PC-9 (cell line): Measurements from ENCODE around the gene CNFN. TPM values are rescaled to one million over a fixed set of nuclear protein-coding genes. Genes with fewer than 3 reads are reported as not detected.
"Not testable (repeated sequence)": the region's sequence is repeated elsewhere in the genome, so short reads cannot be mapped to it uniquely, and the experiment has no call there.

ENCODE experiments used
- BruUV-seq: library from RNA; stranded (reverse); fragments of 400-500 nt; replicated peaks from 2 replicates; lab custom pipeline; 2021; lab: Mats Ljungman, UMichigan
- CTCF ChIA-PET: fragments of 300-600 bp; sonication (Branson Sonifier 250); formaldehyde crosslinking; loops from one replicate; lab custom pipeline; 2022; ENCODE audit warnings: antibody characterized with exemption; lab: Charles Lee
- POLR2A ChIA-PET: fragments of 300-600 bp; sonication (Branson Sonifier 250); formaldehyde crosslinking; loops from one replicate; lab custom pipeline; 2022; ENCODE audit warnings: antibody characterized with exemption; ENCODE audit not compliant: unreplicated experiment; lab: Charles Lee
- DNase-seq, 2 experiments: peaks; one replicate each; pipeline versions ENCODE4 v3.0.0 to v3.0.0-alpha.2; 2015 to 2022; ENCODE audit warnings: mixed read lengths in 1 of 2
- H2AFZ ChIP-seq: fragments of 200-600 bp; sonication (generic); 2 replicates; pipeline ENCODE4 v1.8.1; 2017; ENCODE audit warnings: antibody characterized with exemption
- H3F3A ChIP-seq: fragments of 200-600 bp; sonication (generic); 2 replicates; pipeline ENCODE4 v1.8.1; 2017; ENCODE audit warnings: antibody characterized with exemption, mild to moderate bottlenecking, low read depth; ENCODE audit not compliant: insufficient read depth
- H3K27ac ChIP-seq: fragments of 200-600 bp; sonication (generic); 2 replicates; pipeline ENCODE4 v1.6.1; 2016; ENCODE audit warnings: mixed run types
- H3K27me3 ChIP-seq: fragments of 200-600 bp; sonication (generic); 2 replicates; pipeline ENCODE4 v1.6.1; 2016; ENCODE audit warnings: low read depth, mixed run types; ENCODE audit not compliant: insufficient read depth
- H3K36me3 ChIP-seq: fragments of 200-600 bp; sonication (generic); 2 replicates; pipeline ENCODE4 v1.6.1; 2016; ENCODE audit warnings: low read depth, mixed run types
- H3K4me1 ChIP-seq: fragments of 200-600 bp; sonication (generic); replicated peaks from 2 replicates; pipeline ENCODE4 v1.6.1; 2016; ENCODE audit warnings: mixed run types; ENCODE audit not compliant: insufficient read depth
- H3K4me2 ChIP-seq: fragments of 200-600 bp; sonication (generic); 2 replicates; pipeline ENCODE4 v1.6.1; 2017; ENCODE audit warnings: mixed run types
- H3K4me3 ChIP-seq: fragments of 200-600 bp; sonication (generic); 2 replicates; pipeline ENCODE4 v1.6.1; 2016; ENCODE audit warnings: mixed run types
- H3K79me2 ChIP-seq: fragments of 200-600 bp; sonication (generic); 2 replicates; pipeline ENCODE4 v1.6.1; 2017; ENCODE audit warnings: low read depth, mixed run types
- H3K9me2 ChIP-seq: fragments of 200-600 bp; sonication (generic); 2 replicates; pipeline ENCODE4 v1.8.1; 2017; ENCODE audit warnings: mild to moderate bottlenecking; ENCODE audit not compliant: insufficient read depth
- H3K9me3 ChIP-seq: fragments of 200-600 bp; sonication (generic); 2 replicates; pipeline ENCODE4 v1.8.1; 2016; ENCODE audit warnings: low read depth; ENCODE audit not compliant: insufficient read depth
- H4K20me1 ChIP-seq: fragments of 200-600 bp; sonication (generic); 2 replicates; pipeline ENCODE4 v1.8.1; 2017; ENCODE audit not compliant: insufficient read depth
- intact Hi-C: fragments of 100-400 bp; cut with micrococcal nuclease; formaldehyde crosslinking; loops from one replicate; pipeline ENCODE4 v1.10.0; 2022; ENCODE audit not compliant: unreplicated experiment
- microRNA-seq: library from miRNA; unstranded; fragments of <30 nt; microRNA quantifications from one replicate; pipeline ENCODE4 v1.2.0, GENCODE V29; 2021; ENCODE audit warnings: borderline number of aligned reads, borderline replicate concordance
- total RNA-seq: library from RNA; stranded (reverse); gene quantifications from 2 replicates; pipeline ENCODE4 v1.2.3, GENCODE V29; 2021

The CNFN gene
- total RNA-seq, 1 experiment from 2014 or later, result 4.9 TPM

GRCh38 chr19:42339126-42339860, 50.8 kb downstream of the CNFN start:
- H3K79me2 ChIP-seq, intact Hi-C loops, H3K9me3 ChIP-seq, H4K20me1 ChIP-seq, H3K36me3 ChIP-seq, POLR2A ChIA-PET, DNase-seq, H3K27me3 ChIP-seq, H3K9me2 ChIP-seq, CTCF ChIA-PET, H2AFZ ChIP-seq, H3K4me3 ChIP-seq, H3K27ac ChIP-seq, H3K4me1 ChIP-seq, BruUV-seq, H3F3A ChIP-seq, H3K4me2 ChIP-seq: not testable (repeated sequence)

Small RNA genes lying within 50 kb of the gene (microRNA-seq; reads per million reads assigned to microRNA genes)
- gene MIR8077, result not detected

Other genes starting within 250 kb of the CNFN start
- gene DEDD2, start 172.6 kb downstream of the CNFN start, total RNA-seq, result 45.6 and 49.6 TPM in 2 replicates
- gene ZNF526, start 170.0 kb downstream of the CNFN start, total RNA-seq, result 13.4 and 13.9 TPM in 2 replicates
- gene GSK3A, start 147.7 kb downstream of the CNFN start, total RNA-seq, result 37.4 and 44.6 TPM in 2 replicates
- 57.4 and 79.1 TPM in 2 replicates for gene ERF, start 135.2 kb downstream of the CNFN start, total RNA-seq
- gene CIC, start 121.0 kb downstream of the CNFN start, total RNA-seq, result 58.1 and 60.7 TPM in 2 replicates
- 0.85 and 1.1 TPM in 2 replicates for gene PRR19, start 88.2 kb downstream of the CNFN start, total RNA-seq
- 70.2 and 90.1 TPM in 2 replicates for gene PAFAH1B3, start 87.7 kb downstream of the CNFN start, total RNA-seq
- 1.2 and 1.7 TPM in 2 replicates for gene TMEM145, start 77.0 kb downstream of the CNFN start, total RNA-seq
- gene MEGF8, start 64.7 kb downstream of the CNFN start, total RNA-seq, result 40.6 and 49.0 TPM in 2 replicates
- 10.7 and 12.7 TPM in 2 replicates for gene LIPE, start 37.1 kb upstream of the CNFN start, total RNA-seq
- gene CXCL17, start 52.6 kb upstream of the CNFN start, total RNA-seq, result 0.41 TPM in 1 of 2 replicates, not detected in the other
- gene CEACAM1, start 138.2 kb upstream of the CNFN start, total RNA-seq, result 0.53 and 1.6 TPM in 2 replicates
- gene CEACAM8, start 204.6 kb upstream of the CNFN start, total RNA-seq, result not detected in 2 replicates